HEK293 (cell line): ENCODE data around the gene EFCAB6.

ENCODE experiments used
- CTCF ChIA-PET: fragments of 350-600 bp; formaldehyde crosslinking; extraction: SDS; loops from one replicate; lab custom pipeline; 2021; ENCODE audit warnings: antibody characterized with exemption; lab: Yijun Ruan, JAX
- POLR2A ChIA-PET: fragments of 300-600 bp; formaldehyde crosslinking; extraction: SDS; loops from one replicate; lab custom pipeline; 2020; ENCODE audit warnings: antibody characterized with exemption, inconsistent platforms; lab: Yijun Ruan, JAX
- H3K27ac ChIP-seq: fragments of 200-500 bp; sonication (Bioruptor generic); 2 replicates; pipeline ENCODE4 v1.5.1; 2014; ENCODE audit warnings: low read depth, low read length, control low read depth, inconsistent platforms; ENCODE audit errors: extremely low read depth
- H3K36me3 ChIP-seq, 2 experiments: fragments of 200-500 bp in 1 of 2; sonication (Bioruptor generic) in 1 of 2; 1 replicate in 1 of 2; 2 replicates in 1 of 2; pipeline ENCODE4 v1.5.1; 2014 to 2017; ENCODE audit warnings: inconsistent platforms in 2 of 2, low read length in 2 of 2; ENCODE audit not compliant: control insufficient read depth in 2 of 2, insufficient read depth in 1 of 2
- H3K4me1 ChIP-seq: fragments of 200-500 bp; sonication (Bioruptor generic); 2 replicates; pipeline ENCODE4 v1.5.1; 2014; ENCODE audit warnings: mild to moderate bottlenecking, low read length, inconsistent platforms; ENCODE audit not compliant: control insufficient read depth, insufficient read depth
- H3K4me3 ChIP-seq: 2 replicates; pipeline ENCODE4 v1.5.1; 2011; ENCODE audit warnings: low read depth, mild to moderate bottlenecking, control low read depth, low read length, moderate library complexity
- H3K9me3 ChIP-seq: fragments of 200-500 bp; sonication (Bioruptor generic); 2 replicates; pipeline ENCODE4 v1.5.1; 2014; ENCODE audit warnings: low read depth, low read length, inconsistent platforms; ENCODE audit not compliant: control insufficient read depth, insufficient read depth
- BCL11A ChIP-seq: fragments of 450-650 bp; formaldehyde crosslinking; IDR thresholded peaks from 2 replicates; pipeline ENCODE4 v1.5.1; 2016; ENCODE audit warnings: low read depth, missing biosample characterization, missing genetic modification characterization
- GFI1B ChIP-seq: fragments of 450-650 bp; formaldehyde crosslinking; IDR thresholded peaks from 2 replicates; pipeline ENCODE4 v1.5.1; 2016; ENCODE audit warnings: missing biosample characterization, missing genetic modification characterization
- GLI2 ChIP-seq: fragments of 450-650 bp; formaldehyde crosslinking; IDR thresholded peaks from 2 replicates; pipeline ENCODE4; 2017; ENCODE audit warnings: missing biosample characterization, missing genetic modification characterization, low read depth, borderline replicate concordance
- GLI4 ChIP-seq: fragments of 450-650 bp; formaldehyde crosslinking; IDR thresholded peaks from 2 replicates; pipeline ENCODE4 v1.5.1; 2016; ENCODE audit warnings: missing biosample characterization, missing genetic modification characterization
- GLIS2 ChIP-seq: fragments of 450-650 bp; formaldehyde crosslinking; IDR thresholded peaks from 2 replicates; pipeline ENCODE4 v1.5.1; 2016; ENCODE audit warnings: missing biosample characterization, missing genetic modification characterization
- KLF8 ChIP-seq: fragments of 450-650 bp; formaldehyde crosslinking; IDR thresholded peaks from 2 replicates; pipeline ENCODE4 v1.5.1; 2016; ENCODE audit warnings: missing biosample characterization, missing genetic modification characterization
- YY2 ChIP-seq: fragments of 450-650 bp; formaldehyde crosslinking; IDR thresholded peaks from 2 replicates; pipeline ENCODE4 v1.5.1; 2016; ENCODE audit warnings: missing biosample characterization, missing genetic modification characterization
- ZFP37 ChIP-seq: fragments of 450-650 bp; formaldehyde crosslinking; IDR thresholded peaks from 2 replicates; pipeline ENCODE4 v1.5.1; 2016; ENCODE audit warnings: missing biosample characterization, missing genetic modification characterization
- ZFP41 ChIP-seq: fragments of 450-650 bp; formaldehyde crosslinking; IDR thresholded peaks from 2 replicates; pipeline ENCODE4 v1.5.1; 2016; ENCODE audit warnings: missing biosample characterization, missing genetic modification characterization, borderline replicate concordance
- ZNF121 ChIP-seq: fragments of 450-650 bp; formaldehyde crosslinking; IDR thresholded peaks from 2 replicates; pipeline ENCODE4 v1.5.1; 2016; ENCODE audit warnings: missing biosample characterization, missing genetic modification characterization
- ZNF146 ChIP-seq: fragments of 450-650 bp; formaldehyde crosslinking; IDR thresholded peaks from 2 replicates; pipeline ENCODE4 v1.5.1; 2016; ENCODE audit warnings: missing biosample characterization, missing genetic modification characterization
- ZNF16 ChIP-seq: fragments of 450-650 bp; formaldehyde crosslinking; IDR thresholded peaks from 2 replicates; pipeline ENCODE4 v1.5.1; 2016; ENCODE audit warnings: low read depth, missing biosample characterization, missing genetic modification characterization
- ZNF18 ChIP-seq: fragments of 450-650 bp; formaldehyde crosslinking; IDR thresholded peaks from 2 replicates; pipeline ENCODE4 v1.5.1; 2016; ENCODE audit warnings: missing biosample characterization, missing genetic modification characterization
- ZNF221 ChIP-seq: fragments of 450-650 bp; formaldehyde crosslinking; IDR thresholded peaks from 2 replicates; pipeline ENCODE4 v1.5.1; 2017; ENCODE audit warnings: missing biosample characterization, missing genetic modification characterization, borderline replicate concordance
- ZNF280C ChIP-seq: fragments of 450-650 bp; formaldehyde crosslinking; IDR thresholded peaks from 2 replicates; pipeline ENCODE4 v1.5.1; 2016; ENCODE audit warnings: missing biosample characterization, missing genetic modification characterization
- ZNF302 ChIP-seq: fragments of 450-650 bp; formaldehyde crosslinking; IDR thresholded peaks from 2 replicates; pipeline ENCODE4 v1.5.1; 2016; ENCODE audit warnings: missing biosample characterization, missing genetic modification characterization, low read depth
- ZNF335 ChIP-seq: fragments of 450-650 bp; formaldehyde crosslinking; conservative IDR thresholded peaks from 2 replicates; pipeline ENCODE4 v1.5.1; 2016; ENCODE audit warnings: missing biosample characterization, missing genetic modification characterization
- ZNF48 ChIP-seq: fragments of 450-650 bp; formaldehyde crosslinking; IDR thresholded peaks from 2 replicates; pipeline ENCODE4 v1.5.1; 2016; ENCODE audit warnings: missing biosample characterization, missing genetic modification characterization
- ZNF488 ChIP-seq: fragments of 450-650 bp; formaldehyde crosslinking; IDR thresholded peaks from 2 replicates; pipeline ENCODE4 v1.5.1; 2016; ENCODE audit warnings: missing biosample characterization, missing genetic modification characterization
- ZNF610 ChIP-seq: fragments of 450-650 bp; formaldehyde crosslinking; IDR thresholded peaks from 2 replicates; pipeline ENCODE4 v1.5.1; 2016; ENCODE audit warnings: missing biosample characterization, missing genetic modification characterization, borderline replicate concordance
- ZNF837 ChIP-seq: fragments of 450-650 bp; formaldehyde crosslinking; IDR thresholded peaks from 2 replicates; pipeline ENCODE4 v1.5.1; 2016; ENCODE audit warnings: missing biosample characterization, missing genetic modification characterization
- ZNF843 ChIP-seq: fragments of 450-650 bp; formaldehyde crosslinking; IDR thresholded peaks from 2 replicates; pipeline ENCODE4 v1.5.1; 2016; ENCODE audit warnings: missing biosample characterization, missing genetic modification characterization
- ZXDB ChIP-seq: fragments of 450-650 bp; formaldehyde crosslinking; IDR thresholded peaks from 2 replicates; pipeline ENCODE4 v1.5.1; 2016; ENCODE audit warnings: missing biosample characterization, missing genetic modification characterization

EFCAB6 gene

GRCh38 chr22:43681731-43682360 lies 130.3 kb downstream of the EFCAB6 start:
- ChIA-PET POLR2A (no interaction called here), CTCF (no interaction called here)
- H3K27ac ChIP-seq: no peak overlapping the region
- H3K4me1 ChIP-seq: no peaks in the 10 kb centered on the region
- H3K36me3 ChIP-seq: no peaks in the 10 kb centered on the region
- H3K9me3 ChIP-seq: no peaks in the 10 kb centered on the region
- no peak for TF ChIP-seq ZNF48 (tag by site-specific recombination)
- no peak for TF ChIP-seq YY2 (tag by site-specific recombination)
- no peak for TF ChIP-seq ZNF121
- TF ChIP-seq BCL11A (tag by site-specific recombination): no peak
- no peak for TF ChIP-seq ZNF18 (tag by site-specific recombination)
- no peak for TF ChIP-seq ZNF610
- no peak for TF ChIP-seq ZNF221 (tag by site-specific recombination)
- no peak for TF ChIP-seq ZNF488 (tag by site-specific recombination)
- no peak for TF ChIP-seq GLIS2
- TF ChIP-seq KLF8: no peak
- no peak for TF ChIP-seq ZNF280C (tag by site-specific recombination)
- no peak for TF ChIP-seq ZXDB (tag by site-specific recombination)
- no peak for TF ChIP-seq ZNF302 (tag by site-specific recombination)
- TF ChIP-seq, all 188 proteins: peak for 0
- H3K4me3 ChIP-seq: no peak overlapping the region

- H3K9me3 ChIP-seq: no peaks in the 10 kb centered on the region
- no peak overlapping the region for H3K4me3 ChIP-seq
- H3K27ac ChIP-seq: no peak overlapping the region
- ChIA-PET POLR2A (no interaction called here), CTCF (no interaction called here)
- TF ChIP-seq ZNF837: no peak
- no peak for TF ChIP-seq GLI2
- TF ChIP-seq ZNF280C (tag by site-specific recombination): no peak
- no peak for TF ChIP-seq GLI4
- no peaks in the 10 kb centered on the region for H3K4me1 ChIP-seq
- H3K36me3 ChIP-seq: no peaks in the 10 kb centered on the region
These were observed 141.6 kb downstream of the EFCAB6 start for GRCh38 chr22:43670513-43670912.

GRCh38 chr22:43669190-43669589 lies 142.9 kb downstream of the EFCAB6 start:
- H3K27ac ChIP-seq: no peak overlapping the region
- TF ChIP-seq ZNF146 (peak; percentile 73), ZFP37 (tag by site-specific recombination) (no peak), ZNF843 (tag by site-specific recombination) (no peak), GFI1B (tag by site-specific recombination) (no peak), ZNF16 (tag by site-specific recombination) (no peak), ZNF335 (no peak), ZFP41 (tag by site-specific recombination) (no peak)
- TF ChIP-seq, all 188 proteins: peak for 1
- ChIA-PET POLR2A (no interaction called here), CTCF (no interaction called here)
- Histone ChIP-seq H3K36me3 (no peaks in the 10 kb centered on the region), H3K9me3 (no peaks in the 10 kb centered on the region), H3K4me3 (no peak overlapping the region), H3K4me1 (no peaks in the 10 kb centered on the region)
